Measurements from ENCODE around the gene CHD1L.
"Not testable (repeated sequence)": the region's sequence is repeated elsewhere in the genome, so short reads cannot be mapped to it uniquely, and the experiment has no call there.

The CHD1L gene

DNA sequence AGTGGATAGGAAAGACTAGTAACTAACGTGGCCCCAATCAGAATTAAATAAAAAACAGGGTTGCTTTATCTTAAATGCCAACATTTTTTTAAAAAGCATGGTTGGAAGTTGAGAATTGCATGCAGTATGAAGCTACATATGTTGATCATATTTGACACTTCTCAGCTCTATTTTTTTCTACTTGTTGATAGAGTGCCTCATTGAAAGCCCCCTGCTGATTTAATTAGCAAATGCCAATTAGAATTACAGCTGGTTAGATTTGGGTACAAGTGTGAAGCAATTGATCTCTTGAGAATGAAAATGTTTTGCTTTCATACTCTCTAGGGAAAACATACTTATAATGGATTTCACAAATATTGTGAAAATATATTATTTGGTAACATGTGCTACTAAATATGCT is 40.5 kb downstream of the CHD1L start:
- TF ChIP-seq, protein P1, sequence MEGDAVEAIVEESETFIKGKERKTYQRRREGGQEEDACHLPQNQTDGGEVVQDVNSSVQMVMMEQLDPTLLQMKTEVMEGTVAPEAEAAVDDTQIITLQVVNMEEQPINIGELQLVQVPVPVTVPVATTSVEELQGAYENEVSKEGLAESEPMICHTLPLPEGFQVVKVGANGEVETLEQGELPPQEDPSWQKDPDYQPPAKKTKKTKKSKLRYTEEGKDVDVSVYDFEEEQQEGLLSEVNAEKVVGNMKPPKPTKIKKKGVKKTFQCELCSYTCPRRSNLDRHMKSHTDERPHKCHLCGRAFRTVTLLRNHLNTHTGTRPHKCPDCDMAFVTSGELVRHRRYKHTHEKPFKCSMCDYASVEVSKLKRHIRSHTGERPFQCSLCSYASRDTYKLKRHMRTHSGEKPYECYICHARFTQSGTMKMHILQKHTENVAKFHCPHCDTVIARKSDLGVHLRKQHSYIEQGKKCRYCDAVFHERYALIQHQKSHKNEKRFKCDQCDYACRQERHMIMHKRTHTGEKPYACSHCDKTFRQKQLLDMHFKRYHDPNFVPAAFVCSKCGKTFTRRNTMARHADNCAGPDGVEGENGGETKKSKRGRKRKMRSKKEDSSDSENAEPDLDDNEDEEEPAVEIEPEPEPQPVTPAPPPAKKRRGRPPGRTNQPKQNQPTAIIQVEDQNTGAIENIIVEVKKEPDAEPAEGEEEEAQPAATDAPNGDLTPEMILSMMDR (IDR thresholded peaks at IDR 0.05; ENCODE audit: low read depth, low read length, missing control alignments): no peak
- in situ Hi-C loops (cut with HindIII; ENCODE audit: low sequenced_read_pairs): no loop called here
- no peak for DNase-seq (ENCODE audit: low read depth)
- no peak overlapping the region for H3K4me3 ChIP-seq (ENCODE audit: low read depth, low read length)

DNA sequence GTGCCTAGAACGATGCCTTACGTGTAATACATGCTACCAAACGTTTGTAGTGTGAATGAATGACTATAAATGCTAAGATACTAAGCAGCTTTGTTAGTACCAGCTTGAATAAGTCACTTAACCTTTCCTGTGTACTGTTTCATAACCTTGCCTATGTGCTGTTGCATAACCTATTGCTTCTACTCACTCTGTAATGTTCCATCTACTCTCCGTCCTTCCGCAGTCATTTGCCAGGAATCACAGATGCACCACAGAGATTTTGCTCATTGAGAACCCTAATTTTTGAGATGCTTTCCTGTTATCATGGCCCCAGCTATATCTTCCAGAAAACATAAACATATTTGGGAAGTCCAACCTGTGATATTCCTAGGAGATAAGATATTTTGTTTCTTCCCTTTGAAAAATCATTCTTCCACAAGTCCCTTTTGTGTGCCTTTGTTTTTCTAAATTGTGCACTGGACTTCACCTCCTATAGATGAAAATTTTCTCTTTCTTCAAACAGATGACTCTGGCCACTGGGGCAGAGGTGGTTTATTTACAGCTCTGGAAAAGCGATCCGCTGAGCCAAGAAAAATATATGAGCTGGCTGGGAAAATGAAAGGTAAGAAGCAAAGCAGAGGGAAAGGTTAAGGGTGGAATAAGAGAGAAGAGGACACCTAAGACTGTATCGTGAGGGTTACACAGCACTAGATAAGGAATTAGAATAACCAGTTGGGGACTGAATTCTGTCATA is 44.8 kb downstream of the CHD1L start:
- no peak overlapping the region for H3K4me3 ChIP-seq (ENCODE audit: low read depth, low read length)
- in situ Hi-C loops (cut with HindIII; ENCODE audit: low sequenced_read_pairs): no loop called here
- DNase-seq (ENCODE audit: low read depth): peak; percentile 16
- TF ChIP-seq, protein P1 (IDR thresholded peaks at IDR 0.05; ENCODE audit: low read depth, low read length, missing control alignments): no peak

DNA sequence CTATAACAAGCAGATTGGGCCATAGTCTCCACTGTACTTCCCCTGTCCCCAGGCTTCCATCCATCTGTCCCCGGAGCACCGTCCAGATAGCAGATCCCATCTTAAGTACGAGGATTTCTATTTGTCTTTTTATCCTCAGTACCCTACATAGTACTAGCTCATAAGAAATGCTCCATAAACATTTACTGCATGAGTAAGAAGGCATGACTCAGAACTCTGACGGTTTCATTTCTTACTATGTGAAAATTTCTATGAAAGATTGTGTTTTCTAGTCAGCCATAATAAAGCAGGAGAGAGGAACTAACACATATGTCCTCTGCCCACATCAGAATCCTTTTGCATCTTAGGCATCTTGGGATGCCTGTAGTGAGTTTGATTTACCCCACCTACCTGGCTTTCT is 49.5 kb downstream of the CHD1L start:
- DNase-seq (ENCODE audit: low read depth): peak; percentile 39
- in situ Hi-C loops (cut with HindIII; ENCODE audit: low sequenced_read_pairs): no loop called here
- TF ChIP-seq, protein P1 (IDR thresholded peaks at IDR 0.05; ENCODE audit: low read depth, low read length, missing control alignments): no peak
- no peak overlapping the region for H3K4me3 ChIP-seq (ENCODE audit: low read depth, low read length)

DNA sequence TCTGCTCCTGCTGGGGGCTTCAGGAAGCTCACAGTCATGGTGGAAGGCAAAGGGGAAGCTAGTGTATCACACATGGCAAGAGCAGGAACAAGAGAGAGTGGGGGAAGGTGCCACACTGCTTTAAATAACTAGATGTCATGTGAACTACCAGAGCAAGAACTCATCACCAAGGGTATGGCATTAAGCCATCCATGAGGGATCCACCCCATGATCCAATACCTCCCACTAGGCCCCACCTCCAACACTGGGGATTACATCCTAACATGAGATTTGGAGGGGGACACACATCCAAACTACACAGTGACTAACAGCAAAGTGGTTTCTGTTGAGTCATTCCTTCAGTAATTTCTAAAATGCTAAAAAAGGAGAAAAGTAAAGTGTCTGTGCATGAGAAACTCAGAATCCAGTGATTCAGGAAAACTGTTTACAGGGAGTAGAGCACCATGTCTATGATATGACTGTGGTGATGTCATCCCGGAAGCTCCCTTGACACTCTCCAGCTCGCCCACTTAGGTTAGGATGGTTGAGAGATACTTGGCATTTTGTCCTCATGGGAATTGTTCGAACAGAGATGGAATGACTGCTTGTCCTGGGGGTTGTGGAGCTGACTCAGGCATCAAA is 50.3 kb downstream of the CHD1L start:
- in situ Hi-C loops (cut with HindIII; ENCODE audit: low sequenced_read_pairs): no loop called here
- DNase-seq (ENCODE audit: low read depth): peak; percentile 41
- no peak overlapping the region for H3K4me3 ChIP-seq (ENCODE audit: low read depth, low read length)
- TF ChIP-seq, protein P1 (IDR thresholded peaks at IDR 0.05; ENCODE audit: low read depth, low read length, missing control alignments): no peak

DNA sequence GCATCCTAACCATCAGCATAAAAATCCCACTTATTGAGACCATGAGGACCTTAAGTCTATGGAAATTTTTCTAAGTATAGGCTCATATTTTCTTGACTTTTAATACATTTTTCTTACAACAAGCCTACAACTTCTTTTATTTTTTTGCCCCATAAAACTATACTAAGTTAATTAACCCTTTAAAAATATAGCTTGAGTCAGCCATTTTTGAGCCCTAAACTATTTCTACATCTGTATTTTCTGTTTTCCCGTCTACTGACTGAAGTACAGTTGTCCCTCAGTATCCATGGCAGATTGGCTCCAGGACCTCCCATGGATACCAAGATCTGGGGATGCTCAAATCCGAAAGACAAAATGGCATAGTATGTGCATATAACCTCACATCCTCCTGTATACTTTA is 55.0 kb downstream of the CHD1L start:
- DNase-seq (ENCODE audit: low read depth): no peak
- H3K4me3 ChIP-seq (ENCODE audit: low read depth, low read length): no peak overlapping the region
- in situ Hi-C loops (cut with HindIII; ENCODE audit: low sequenced_read_pairs): no loop called here
- TF ChIP-seq, protein P1 (IDR thresholded peaks at IDR 0.05; ENCODE audit: low read depth, low read length, missing control alignments): no peak

DNA sequence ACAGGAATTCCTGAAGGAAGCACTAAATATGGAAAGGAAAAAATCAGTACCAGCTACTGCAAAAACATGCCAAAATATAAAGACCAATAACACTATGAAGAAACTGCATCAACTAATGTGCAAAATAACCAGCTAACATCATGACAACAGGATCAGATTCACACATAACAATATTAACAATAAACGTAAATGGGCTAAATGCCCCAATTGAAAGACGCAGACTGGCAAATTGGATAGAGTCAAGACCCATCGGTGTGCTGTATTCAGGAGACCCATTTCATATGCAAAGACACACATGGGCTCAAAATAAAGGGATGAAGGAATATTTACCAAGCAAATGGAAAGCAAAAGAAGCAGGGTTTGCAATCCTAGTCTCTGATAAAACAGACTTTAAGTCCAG is 63.3 kb downstream of the CHD1L start:
- in situ Hi-C loops (cut with HindIII; ENCODE audit: low sequenced_read_pairs); DNase-seq (ENCODE audit: low read depth); H3K4me3 ChIP-seq (ENCODE audit: low read depth, low read length): not testable (repeated sequence)

DNA sequence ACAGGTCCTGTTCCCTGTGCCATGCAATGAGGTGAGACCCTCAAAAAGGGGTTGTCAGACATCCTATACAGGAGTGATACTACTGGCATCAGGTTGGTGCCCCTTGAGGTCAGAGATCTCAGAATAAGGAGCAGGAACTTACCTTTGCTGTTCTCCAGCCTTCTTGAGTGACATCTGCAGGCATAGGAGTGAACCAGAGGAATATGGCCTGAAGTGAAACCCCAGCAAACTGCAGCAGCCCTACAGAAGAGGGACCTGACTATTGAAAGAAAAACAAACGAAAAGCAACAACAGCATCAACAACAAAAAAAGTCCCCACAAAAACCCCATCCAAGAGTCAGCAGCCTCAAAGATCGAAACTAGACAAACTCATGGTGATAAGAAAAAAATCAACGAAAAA is 74.5 kb downstream of the CHD1L start:
- in situ Hi-C loops (cut with HindIII; ENCODE audit: low sequenced_read_pairs): no loop called here
- no peak for DNase-seq (ENCODE audit: low read depth)
- H3K4me3 ChIP-seq (ENCODE audit: low read depth, low read length): no peak overlapping the region
- TF ChIP-seq, protein P1 (IDR thresholded peaks at IDR 0.05; ENCODE audit: low read depth, low read length, missing control alignments): no peak

DNA sequence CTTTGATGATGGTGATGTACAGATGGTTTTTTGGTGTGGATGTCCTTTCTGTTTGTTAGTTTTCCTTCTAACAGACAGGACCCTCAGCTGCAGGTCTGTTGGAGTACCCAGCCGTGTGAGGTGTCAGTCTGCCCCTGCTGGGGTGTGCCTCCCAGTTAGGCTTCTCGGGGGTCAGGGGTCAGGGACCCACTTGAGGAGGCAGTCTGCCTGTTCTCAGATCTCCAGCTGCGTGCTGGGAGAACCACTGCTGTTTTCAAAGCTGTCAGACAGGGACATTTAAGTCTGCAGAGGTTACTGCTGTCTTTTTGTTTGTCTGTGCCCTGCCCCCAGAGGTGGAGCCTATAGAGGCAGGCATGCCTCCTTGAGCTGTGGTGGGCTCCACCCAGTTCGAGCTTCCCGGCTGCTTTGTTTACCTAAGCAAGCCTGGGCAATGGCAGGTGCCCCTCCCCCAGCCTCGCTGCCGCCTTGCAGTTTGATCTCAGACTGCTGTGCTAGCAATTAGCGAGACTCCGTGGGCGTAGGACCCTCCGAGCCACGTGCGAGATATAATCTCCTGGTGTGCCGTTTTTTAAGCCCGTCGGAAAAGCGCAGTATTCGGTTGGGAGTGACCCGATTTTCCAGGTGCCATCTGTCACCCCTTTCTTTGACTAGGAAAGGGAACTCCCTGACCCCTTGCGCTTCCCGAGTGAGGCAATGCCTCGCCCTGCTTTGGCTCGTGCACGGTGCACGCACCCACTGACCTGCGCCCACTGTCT is 84.6 kb downstream of the CHD1L start:
- H3K4me3 ChIP-seq (ENCODE audit: low read depth, low read length); in situ Hi-C loops (cut with HindIII; ENCODE audit: low sequenced_read_pairs); DNase-seq (ENCODE audit: low read depth): not testable (repeated sequence)

Data from astrocyte of the cerebellum (primary cell).